Thyroid gland (tissue), 4 donors: ENCODE measurements around the gene TBC1D16. TPM values are rescaled to one million over a fixed set of nuclear protein-coding genes. Genes with fewer than 3 reads are reported as not detected.

Experiments used
- DNase-seq, 2 donors: peaks; one replicate each; pipeline ENCODE4 v3.0.0-alpha.2; 2019
- H3K27ac ChIP-seq, 3 donors: fragments of 200-600 bp; sonication (generic); 1 replicate in 2 of 3; 2 replicates in 1 of 3; pipeline ENCODE4 v1.5.1; 2016 to 2019; ENCODE audit warnings: mild to moderate bottlenecking in 1 of 3, moderate library complexity in 1 of 3
- H3K27me3 ChIP-seq: fragments of 200-600 bp; sonication (generic); one replicate; pipeline ENCODE4 v1.5.1; 2019
- H3K36me3 ChIP-seq, 2 donors: fragments of 200-600 bp; sonication (generic); one replicate each; pipeline ENCODE4 v1.5.1; 2016 to 2019
- H3K4me1 ChIP-seq, 2 donors: fragments of 200-600 bp; sonication (generic); one replicate each; pipeline ENCODE4 v1.5.1; 2017 to 2019
- H3K4me3 ChIP-seq, 3 donors: fragments of 200-600 bp; sonication (generic); replicated peaks in 1 of 3; 1 replicate in 2 of 3; 2 replicates in 1 of 3; pipeline ENCODE4 v1.5.1; 2016; ENCODE audit warnings: mild to moderate bottlenecking in 1 of 3
- H3K9me3 ChIP-seq: fragments of 200-600 bp; sonication (generic); one replicate; pipeline ENCODE4 v1.5.1; 2017
- POLR2A ChIP-seq, 2 donors: fragments of 450-650 bp; IDR thresholded peaks; one replicate each; pipeline ENCODE4 v1.6.1; 2017; ENCODE audit warnings: antibody characterized with exemption in 2 of 2, mild to moderate bottlenecking in 2 of 2, moderate library complexity in 1 of 2
- WGBS, 2 donors: methylation state at CpG; one replicate each; pipeline ENCODE4 v1.1.5; 2017; 5-methylcytosine and 5-hydroxymethylcytosine counted together
- intact Hi-C: fragments of 100-400 bp; cut with DNase I; formaldehyde crosslinking; loops from one replicate; pipeline ENCODE4 v1.15.1; 2023
- total RNA-seq, 4 donors: library from RNA; depleted of rRNA; stranded (reverse); fragments of >200 nt; gene quantifications; one replicate each; pipeline ENCODE4 v1.2.3, GENCODE V29; 2016
- TF ChIP-seq, protein P1 (sequence below), 6 experiments: fragments of 200-600 bp in 3 of 6; fragments of 450-650 bp in 3 of 6; sonication (generic) in 3 of 6; IDR thresholded peaks; one replicate each; pipeline ENCODE4 v1.5.1; 2016 to 2019; ENCODE audit warnings: antibody characterized with exemption in 6 of 6, mild to moderate bottlenecking in 2 of 6, inconsistent platforms in 1 of 6, moderate library complexity in 1 of 6

TBC1D16 gene
- total RNA-seq, 4 donors from 2014 or later = 25.4 to 32.2 (median 29.8) TPM

DNA sequence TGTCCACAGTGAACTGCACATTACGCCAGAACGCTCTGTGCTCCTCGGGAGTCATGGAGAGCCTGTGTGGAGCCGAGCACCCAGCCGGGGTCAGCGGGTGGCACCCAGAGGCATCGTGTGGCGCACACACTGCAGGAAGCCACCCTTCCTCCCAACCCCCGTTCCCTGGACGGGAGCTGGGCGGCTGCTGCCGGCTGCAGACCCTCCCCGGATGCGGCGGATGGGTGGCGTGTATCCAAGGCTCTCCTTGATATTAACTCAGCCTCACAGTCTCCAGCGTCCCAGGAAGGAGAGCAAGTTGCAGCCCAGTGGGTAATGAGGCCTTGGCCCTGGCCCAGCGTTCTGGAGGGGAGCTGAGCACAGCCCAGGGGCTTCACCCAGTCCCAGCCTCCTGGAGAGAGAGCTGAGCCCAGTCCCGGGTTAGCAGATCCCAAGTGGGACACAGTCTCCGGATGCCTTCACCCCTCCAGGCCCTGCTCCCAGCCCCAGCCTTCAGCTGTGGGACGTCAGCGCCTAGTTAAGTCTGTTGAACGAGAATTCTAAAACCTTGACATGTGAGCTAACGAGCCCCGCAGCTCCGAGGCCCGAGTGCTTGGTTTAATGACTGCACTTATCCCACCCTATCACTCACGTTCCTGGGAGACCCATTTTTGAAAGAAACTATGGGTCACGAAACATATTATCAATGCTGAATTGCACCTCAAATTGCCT, 86.6 kb downstream of the TBC1D16 start:
- no peak for DNase-seq
- intact Hi-C loops = no loop called here

DNA sequence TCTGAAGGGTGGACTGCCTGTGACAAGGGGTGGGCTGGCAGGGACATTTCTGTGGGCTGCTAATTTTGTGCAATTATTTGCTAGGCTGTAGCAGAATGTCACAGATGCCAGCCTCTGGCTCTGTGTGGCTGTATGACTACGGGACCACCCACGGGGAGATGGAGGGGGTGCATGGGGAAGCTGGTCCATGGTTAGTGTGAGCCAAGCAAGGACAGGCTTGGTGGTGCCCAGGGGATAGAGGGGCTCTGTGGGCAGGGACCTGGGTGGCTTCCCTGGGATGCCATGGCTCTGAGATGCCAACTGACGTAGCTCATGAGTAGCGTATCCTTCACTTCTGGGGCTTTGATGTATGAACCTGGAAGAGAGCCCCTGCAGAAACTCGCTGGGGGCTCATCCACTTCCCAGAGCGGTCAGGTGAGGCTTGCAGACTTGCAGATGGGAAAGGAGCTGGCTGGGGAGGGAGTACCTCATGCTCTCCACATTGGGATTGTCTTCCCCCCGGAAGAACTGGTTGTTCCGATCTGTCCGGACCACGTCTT, 87.2 kb downstream of the TBC1D16 start:
- H3K4me1 ChIP-seq = peaks cover 6 to 20% of the 10 kb centered on the region in 2 donors
- peaks cover 3 to 36% of the 10 kb centered on the region in 2 donors for H3K36me3 ChIP-seq
- no peak overlapping the region for H3K27ac ChIP-seq
- TF ChIP-seq POLR2A (IDR thresholded peaks at IDR 0.05) = no peak
- TF ChIP-seq, protein P1, sequence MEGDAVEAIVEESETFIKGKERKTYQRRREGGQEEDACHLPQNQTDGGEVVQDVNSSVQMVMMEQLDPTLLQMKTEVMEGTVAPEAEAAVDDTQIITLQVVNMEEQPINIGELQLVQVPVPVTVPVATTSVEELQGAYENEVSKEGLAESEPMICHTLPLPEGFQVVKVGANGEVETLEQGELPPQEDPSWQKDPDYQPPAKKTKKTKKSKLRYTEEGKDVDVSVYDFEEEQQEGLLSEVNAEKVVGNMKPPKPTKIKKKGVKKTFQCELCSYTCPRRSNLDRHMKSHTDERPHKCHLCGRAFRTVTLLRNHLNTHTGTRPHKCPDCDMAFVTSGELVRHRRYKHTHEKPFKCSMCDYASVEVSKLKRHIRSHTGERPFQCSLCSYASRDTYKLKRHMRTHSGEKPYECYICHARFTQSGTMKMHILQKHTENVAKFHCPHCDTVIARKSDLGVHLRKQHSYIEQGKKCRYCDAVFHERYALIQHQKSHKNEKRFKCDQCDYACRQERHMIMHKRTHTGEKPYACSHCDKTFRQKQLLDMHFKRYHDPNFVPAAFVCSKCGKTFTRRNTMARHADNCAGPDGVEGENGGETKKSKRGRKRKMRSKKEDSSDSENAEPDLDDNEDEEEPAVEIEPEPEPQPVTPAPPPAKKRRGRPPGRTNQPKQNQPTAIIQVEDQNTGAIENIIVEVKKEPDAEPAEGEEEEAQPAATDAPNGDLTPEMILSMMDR (IDR thresholded peaks at IDR 0.05) = no peak
- no peak overlapping the region for H3K4me3 ChIP-seq
- no peak for DNase-seq
- 78 to 92% methylated on average over 9 to 10 of the region's 10 CpGs for WGBS, 2 donors
- H3K9me3 ChIP-seq = no peaks in the 10 kb centered on the region
- H3K27me3 ChIP-seq = no peaks in the 10 kb centered on the region
- intact Hi-C loops = no loop called here

More for the DNA sequence above, 86.6 kb downstream of the TBC1D16 start:
- Histone ChIP-seq H3K27ac (no peak overlapping the region), H3K4me3 (no peak overlapping the region), H3K36me3 (peaks cover 3 to 32% of the 10 kb centered on the region in 2 donors), H3K27me3 (no peaks in the 10 kb centered on the region), H3K9me3 (no peaks in the 10 kb centered on the region), H3K4me1 (peaks cover 6 to 20% of the 10 kb centered on the region in 2 donors)
- WGBS, 2 donors = 92 to 95% methylated on average over 18 to 26 of the region's 29 CpGs
- no peak for TF ChIP-seq POLR2A (IDR thresholded peaks at IDR 0.05)
- TF ChIP-seq, protein P1 (IDR thresholded peaks at IDR 0.05) = no peak

DNA sequence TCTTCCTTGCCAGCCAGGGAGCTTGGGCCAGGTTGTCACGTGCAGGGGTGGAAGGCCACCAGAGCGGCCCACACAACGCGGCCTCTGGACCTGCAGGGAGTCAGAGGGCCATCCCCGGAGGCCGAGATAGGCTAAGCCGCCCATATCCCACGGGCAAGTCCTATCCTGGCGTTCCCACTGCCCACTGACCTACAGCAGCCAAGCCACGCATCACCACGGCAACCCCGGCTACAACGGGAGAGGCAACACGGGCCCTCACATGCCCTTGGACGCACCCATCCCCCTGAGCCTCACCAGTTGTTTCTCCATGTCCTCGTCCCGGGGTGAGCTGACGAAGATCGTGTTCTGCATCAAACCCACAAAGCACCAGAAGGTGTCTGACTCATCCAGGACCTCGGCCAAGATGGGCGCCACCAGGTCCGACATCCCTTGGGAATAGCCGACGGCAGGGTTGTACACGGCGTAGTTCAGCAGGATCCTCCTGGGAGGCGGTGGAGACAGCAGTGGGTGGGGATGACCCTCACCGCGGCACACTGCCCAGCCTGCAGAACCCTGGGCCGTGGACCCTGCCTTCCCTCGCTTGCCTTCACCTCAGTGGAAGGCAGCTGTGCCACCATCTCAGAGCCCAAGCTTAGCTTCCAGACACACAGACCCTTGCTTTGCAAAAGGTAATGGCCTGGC, 88.2 kb downstream of the TBC1D16 start:
- WGBS, 2 donors = 97% methylated on average over 10 to 30 of the region's 31 CpGs
- peak in 1 of 2 donors; percentile 2 for DNase-seq
- peaks cover 10 to 36% of the 10 kb centered on the region in 2 donors for H3K36me3 ChIP-seq

DNA sequence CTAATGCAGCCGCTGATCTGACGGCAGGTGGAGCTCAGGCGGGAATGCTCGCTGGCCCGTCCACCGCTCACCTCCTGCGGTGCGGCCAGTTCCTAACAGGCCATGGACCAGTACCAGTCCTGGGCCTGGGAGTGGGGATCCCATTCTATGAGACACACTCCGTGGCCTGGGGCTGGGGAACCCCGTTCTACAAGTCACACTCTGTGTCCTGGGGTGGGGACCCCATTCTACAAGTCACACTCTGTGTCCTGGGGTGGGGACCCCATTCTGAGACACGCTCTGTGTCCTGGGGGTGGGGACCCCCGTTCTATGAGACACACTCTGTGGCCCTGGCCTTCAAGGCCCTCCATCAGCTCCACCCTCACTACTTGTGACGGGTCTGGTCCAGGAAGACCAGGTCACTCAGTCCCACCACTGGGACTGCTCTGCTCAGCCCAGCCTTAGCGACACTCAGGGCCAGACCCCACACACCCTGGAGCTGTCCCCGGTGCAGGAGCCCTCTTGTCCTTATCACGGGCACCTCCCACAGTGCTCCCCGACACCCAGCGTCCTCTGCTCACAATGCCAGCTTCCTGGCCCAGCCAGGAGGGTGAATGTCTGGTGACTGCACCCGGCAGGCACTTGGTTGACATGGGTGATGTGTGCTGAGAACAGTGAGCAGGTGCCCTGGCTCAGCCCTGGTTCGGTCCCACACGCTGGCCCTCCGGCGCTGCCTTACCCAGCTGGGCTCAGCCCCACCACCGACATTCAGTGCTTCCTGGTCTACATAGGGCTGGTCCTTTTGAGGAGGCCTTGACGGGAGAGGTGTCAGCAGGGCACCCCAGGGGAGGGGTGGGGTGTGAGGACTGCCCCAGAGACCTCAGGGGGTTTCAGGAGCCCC, 89.1 kb downstream of the TBC1D16 start:
- Histone ChIP-seq H3K27me3 (no peaks in the 10 kb centered on the region), H3K27ac (no peak overlapping the region), H3K4me3 (no peak overlapping the region), H3K4me1 (peaks cover 6 to 18% of the 10 kb centered on the region in 2 donors), H3K36me3 (peaks cover 10 to 36% of the 10 kb centered on the region in 2 donors), H3K9me3 (no peaks in the 10 kb centered on the region)
- TF ChIP-seq POLR2A (IDR thresholded peaks at IDR 0.05) = no peak
- TF ChIP-seq, protein P1 (IDR thresholded peaks at IDR 0.05) = no peak
- no peak for DNase-seq
- WGBS, 2 donors = 92 to 95% methylated on average over 16 to 19 of the region's 25 CpGs
- intact Hi-C loops = no loop called here

More for the DNA sequence above, 88.2 kb downstream of the TBC1D16 start:
- no peak for TF ChIP-seq POLR2A (IDR thresholded peaks at IDR 0.05)
- TF ChIP-seq, protein P1 (IDR thresholded peaks at IDR 0.05) = no peak
- Histone ChIP-seq H3K27me3 (no peaks in the 10 kb centered on the region), H3K4me3 (no peak overlapping the region), H3K4me1 (peaks cover 6 to 25% of the 10 kb centered on the region in 2 donors), H3K27ac (no peak overlapping the region), H3K9me3 (no peaks in the 10 kb centered on the region)
- intact Hi-C loops = no loop called here
